ENCODE data around the gene EIF2AK3. TPM values are rescaled to one million over a fixed set of nuclear protein-coding genes. Genes with fewer than 3 reads are reported as not detected.

EIF2AK3 gene
- total and polyA plus RNA-seq, 2 experiments from 2014 or later: 6.4 to 14.1 TPM

DNA sequence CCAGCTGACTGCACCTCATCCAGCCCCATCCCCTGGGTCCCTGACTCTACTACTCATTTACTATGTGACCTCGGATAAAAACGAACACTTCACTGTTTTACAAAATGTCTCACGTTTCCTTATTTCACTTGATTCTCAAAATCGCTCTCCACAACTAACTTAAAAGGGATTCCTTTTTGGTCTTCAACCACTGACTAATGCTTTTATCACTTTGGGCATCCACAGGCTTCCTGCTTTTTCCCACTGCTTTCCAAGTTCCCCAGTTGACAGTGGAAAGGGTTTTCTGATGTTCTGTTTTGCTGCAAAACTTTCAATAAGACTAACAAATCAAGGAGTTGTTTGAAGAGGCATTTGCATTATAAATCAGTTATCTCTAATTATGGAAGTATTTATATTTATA, 24.1 kb downstream of the EIF2AK3 start:
- H3K4me3 ChIP-seq: no peak overlapping the region
- no peak overlapping the region for H3K27ac ChIP-seq
- TF ChIP-seq, protein P1, sequence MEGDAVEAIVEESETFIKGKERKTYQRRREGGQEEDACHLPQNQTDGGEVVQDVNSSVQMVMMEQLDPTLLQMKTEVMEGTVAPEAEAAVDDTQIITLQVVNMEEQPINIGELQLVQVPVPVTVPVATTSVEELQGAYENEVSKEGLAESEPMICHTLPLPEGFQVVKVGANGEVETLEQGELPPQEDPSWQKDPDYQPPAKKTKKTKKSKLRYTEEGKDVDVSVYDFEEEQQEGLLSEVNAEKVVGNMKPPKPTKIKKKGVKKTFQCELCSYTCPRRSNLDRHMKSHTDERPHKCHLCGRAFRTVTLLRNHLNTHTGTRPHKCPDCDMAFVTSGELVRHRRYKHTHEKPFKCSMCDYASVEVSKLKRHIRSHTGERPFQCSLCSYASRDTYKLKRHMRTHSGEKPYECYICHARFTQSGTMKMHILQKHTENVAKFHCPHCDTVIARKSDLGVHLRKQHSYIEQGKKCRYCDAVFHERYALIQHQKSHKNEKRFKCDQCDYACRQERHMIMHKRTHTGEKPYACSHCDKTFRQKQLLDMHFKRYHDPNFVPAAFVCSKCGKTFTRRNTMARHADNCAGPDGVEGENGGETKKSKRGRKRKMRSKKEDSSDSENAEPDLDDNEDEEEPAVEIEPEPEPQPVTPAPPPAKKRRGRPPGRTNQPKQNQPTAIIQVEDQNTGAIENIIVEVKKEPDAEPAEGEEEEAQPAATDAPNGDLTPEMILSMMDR (IDR thresholded peaks at IDR 0.05; ENCODE audit: low read depth, low read length): no peak

DNA sequence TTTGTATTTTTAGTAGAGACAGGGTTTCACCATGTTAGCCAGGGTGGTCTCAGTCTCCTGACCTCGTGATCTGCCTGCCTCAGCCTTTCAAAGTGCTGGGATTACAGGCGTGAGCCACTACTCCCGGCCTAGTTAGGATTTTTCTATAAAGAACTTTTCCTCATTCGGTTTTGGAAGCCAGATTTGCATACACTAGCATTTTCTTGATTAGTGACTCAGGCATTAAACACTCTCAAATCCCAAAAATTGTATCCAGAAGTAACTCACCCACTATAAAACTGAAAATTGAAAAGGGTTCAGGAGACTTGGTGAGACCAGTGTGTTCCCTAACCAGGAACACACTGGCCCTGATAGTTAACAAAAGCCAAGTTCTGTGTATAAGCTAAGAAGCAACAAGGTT, 25.2 kb downstream of the EIF2AK3 start:
- Histone ChIP-seq H3K9me3 (ENCODE audit: low read depth) (no peaks in the 10 kb centered on the region), H3K36me3 (no peaks in the 10 kb centered on the region), H3K4me1 (ENCODE audit: low read depth) (peaks cover 14% of the 10 kb centered on the region), H3K27me3 (no peaks in the 10 kb centered on the region), H3K27ac (peak overlapping the region; percentile 25), H3K4me3 (no peak overlapping the region)
- TF ChIP-seq, protein P1 (IDR thresholded peaks at IDR 0.05; ENCODE audit: low read depth, low read length): no peak
- no peak for DNase-seq (ENCODE audit: low read depth in 1 of 2, low spot score in 1 of 2)

More for the DNA sequence above, 24.1 kb downstream of the EIF2AK3 start:
- H3K9me3 ChIP-seq (ENCODE audit: low read depth): no peaks in the 10 kb centered on the region
- peaks cover 14% of the 10 kb centered on the region for H3K4me1 ChIP-seq (ENCODE audit: low read depth)
- no peaks in the 10 kb centered on the region for H3K36me3 ChIP-seq
- DNase-seq (ENCODE audit: low read depth in 1 of 2, low spot score in 1 of 2): peak in 1 of 2 donors; percentile 64
- no peaks in the 10 kb centered on the region for H3K27me3 ChIP-seq

DNA sequence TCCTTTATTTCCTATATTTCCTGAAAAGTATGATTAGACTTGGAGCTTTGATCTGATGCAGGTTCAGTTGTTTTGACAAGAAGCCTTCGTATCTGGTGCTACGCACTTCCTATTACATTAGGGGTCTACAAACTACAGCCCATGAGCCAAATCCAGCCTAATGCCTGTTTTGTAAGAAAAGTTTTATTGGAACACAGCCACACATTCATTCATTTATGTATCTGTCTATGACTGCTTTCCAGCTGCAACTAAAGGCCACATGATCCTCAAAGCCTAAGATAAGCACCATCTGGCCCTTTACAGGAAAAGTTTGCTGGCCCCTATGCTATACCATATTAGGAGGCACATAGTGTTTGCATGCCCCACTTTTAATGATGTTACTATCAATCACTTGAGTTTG, 26.0 kb downstream of the EIF2AK3 start:
- TF ChIP-seq, protein P1 (IDR thresholded peaks at IDR 0.05; ENCODE audit: low read depth, low read length): no peak
- Histone ChIP-seq H3K27ac (peak overlapping the region; percentile 44), H3K4me3 (no peak overlapping the region), H3K9me3 (ENCODE audit: low read depth) (no peaks in the 10 kb centered on the region), H3K36me3 (no peaks in the 10 kb centered on the region), H3K27me3 (no peaks in the 10 kb centered on the region), H3K4me1 (ENCODE audit: low read depth) (peaks cover 14% of the 10 kb centered on the region)
- peak; percentile 7 to 87 for DNase-seq (ENCODE audit: low read depth in 1 of 2, low spot score in 1 of 2)

DNA sequence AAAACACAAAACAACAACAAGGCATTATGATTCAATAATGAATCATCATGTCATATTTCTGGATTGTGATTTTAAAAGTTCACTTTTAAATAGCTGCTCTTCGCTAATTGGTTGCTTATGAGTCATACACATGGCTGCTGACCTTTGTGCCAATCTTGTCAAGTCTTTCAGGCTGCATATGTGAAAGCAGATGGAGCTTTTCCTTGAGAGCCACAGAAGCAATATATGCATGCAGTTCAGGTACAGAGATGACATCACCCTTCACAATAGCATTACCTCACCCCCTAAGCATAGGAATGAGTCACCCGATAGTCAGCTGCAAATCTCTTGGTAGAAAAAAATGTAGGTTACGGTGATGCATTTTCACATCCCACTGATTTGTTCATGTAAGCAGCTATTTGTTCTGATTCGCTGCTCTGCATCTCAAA, 27.2 kb downstream of the EIF2AK3 start:
- Histone ChIP-seq H3K9me3 (ENCODE audit: low read depth) (no peaks in the 10 kb centered on the region), H3K27ac (peak overlapping the region; percentile 43), H3K4me1 (ENCODE audit: low read depth) (peaks cover 14% of the 10 kb centered on the region), H3K4me3 (no peak overlapping the region), H3K27me3 (no peaks in the 10 kb centered on the region), H3K36me3 (no peaks in the 10 kb centered on the region)
- TF ChIP-seq, protein P1 (IDR thresholded peaks at IDR 0.05; ENCODE audit: low read depth, low read length): no peak
- DNase-seq (ENCODE audit: low read depth in 1 of 2, low spot score in 1 of 2): peak; percentile 37 to 93

DNA sequence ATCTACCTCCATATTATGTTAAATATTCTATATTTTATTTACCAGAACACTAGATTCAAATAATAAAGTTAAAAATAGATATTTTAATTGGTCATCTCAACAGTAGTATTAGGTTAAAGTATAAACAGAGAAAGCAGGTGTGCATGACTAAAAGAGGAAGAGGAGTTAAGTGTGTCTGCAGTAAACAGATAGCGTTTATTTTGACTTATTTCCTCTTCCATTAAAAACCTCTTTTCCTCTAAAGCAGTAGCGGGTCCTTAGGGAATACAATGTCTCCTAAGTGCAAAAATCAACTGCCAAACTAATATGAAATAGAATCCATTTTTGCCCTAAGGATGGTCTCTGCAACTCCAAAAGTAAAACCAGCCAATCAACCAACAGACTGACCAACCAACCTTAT, 27.7 kb downstream of the EIF2AK3 start:
- Histone ChIP-seq H3K36me3 (no peaks in the 10 kb centered on the region), H3K27me3 (no peaks in the 10 kb centered on the region), H3K27ac (no peak overlapping the region), H3K4me1 (ENCODE audit: low read depth) (peaks cover 14% of the 10 kb centered on the region), H3K9me3 (ENCODE audit: low read depth) (no peaks in the 10 kb centered on the region), H3K4me3 (no peak overlapping the region)
- DNase-seq (ENCODE audit: low read depth in 1 of 2, low spot score in 1 of 2): no peak
- TF ChIP-seq, protein P1 (IDR thresholded peaks at IDR 0.05; ENCODE audit: low read depth, low read length): no peak

DNA sequence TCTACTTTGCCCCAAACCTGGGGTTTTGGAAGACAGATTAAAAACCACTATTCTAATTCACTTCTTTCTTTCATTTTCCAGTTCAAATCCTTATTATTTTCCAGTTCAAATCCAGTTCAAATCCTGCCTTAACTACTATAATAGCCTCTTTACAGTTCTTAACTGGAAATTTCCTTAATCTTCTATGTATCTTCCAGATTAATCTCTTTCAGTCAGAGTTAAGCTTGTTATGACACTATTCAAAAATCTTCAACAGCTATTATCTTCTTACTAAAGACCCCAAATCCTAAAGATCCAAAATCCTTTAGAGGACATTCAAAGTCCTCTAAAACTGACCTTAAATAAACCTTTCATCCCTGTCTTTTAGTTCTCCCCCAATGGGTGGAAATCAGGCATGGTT, 30.1 kb downstream of the EIF2AK3 start:
- peaks cover 10% of the 10 kb centered on the region for H3K36me3 ChIP-seq
- no peaks in the 10 kb centered on the region for H3K9me3 ChIP-seq (ENCODE audit: low read depth)
- no peak overlapping the region for H3K27ac ChIP-seq

More for the DNA sequence above, 30.1 kb downstream of the EIF2AK3 start:
- DNase-seq (ENCODE audit: low read depth in 1 of 2, low spot score in 1 of 2): no peak
- Histone ChIP-seq H3K4me3 (no peak overlapping the region), H3K4me1 (ENCODE audit: low read depth) (peaks cover 10% of the 10 kb centered on the region), H3K27me3 (no peaks in the 10 kb centered on the region)
- TF ChIP-seq, protein P1 (IDR thresholded peaks at IDR 0.05; ENCODE audit: low read depth, low read length): no peak

Measured in cardiac muscle cell (in vitro differentiated cells and primary cell).